Measurements from ENCODE around the gene CCR9. TPM values are rescaled to one million over a fixed set of nuclear protein-coding genes. Genes with fewer than 3 reads are reported as not detected.

The CCR9 gene
- total and polyA plus RNA-seq, 10 of the 15 experiments (the other 5 are each of a cell fraction or from before 2014, with no cell fraction given) = 0.05 to 3.9 (median 2.4) TPM

GRCh38 chr3:45881078-45882022, 5.0 kb upstream of the CCR9 start (continued):
- TF ChIP-seq ELK1 (IDR thresholded peaks at IDR 0.05; ENCODE audit: low read depth, low read length) (no peak), HDAC2 (IDR thresholded peaks at IDR 0.05) (no peak), TCF12 (IDR thresholded peaks at IDR 0.05; ENCODE audit: low read depth, low read length) (peak; percentile 88), CHD4 (IDR thresholded peaks at IDR 0.05) (no peak), ZZZ3 (IDR thresholded peaks at IDR 0.05; ENCODE audit: control insufficient read depth, insufficient read length, low read depth) (no peak), ATF2 (IDR thresholded peaks at IDR 0.05; ENCODE audit: low read length) (peak; percentile 89), PKNOX1 (IDR thresholded peaks at IDR 0.05) (no peak), RB1 (IDR thresholded peaks at IDR 0.05; ENCODE audit: borderline replicate concordance) (no peak), TCF3 (IDR thresholded peaks at IDR 0.05; ENCODE audit: borderline replicate concordance, insufficient read depth, low read depth, low read length) (no peak), HSF1 (IDR thresholded peaks at IDR 0.05; ENCODE audit: low read depth, low read length) (no peak), SREBF1 (IDR thresholded peaks at IDR 0.05; ENCODE audit: low read length) (no peak), SMAD1 (IDR thresholded peaks at IDR 0.05; ENCODE audit: low read depth, partially characterized antibody) (no peak), NKRF (conservative IDR thresholded peaks at IDR 0.05) (no peak), STAT3 (IDR thresholded peaks at IDR 0.05; ENCODE audit: low read depth, low read length) (no peak), ZNF274 (IDR thresholded peaks at IDR 0.05; ENCODE audit: insufficient read depth, insufficient read length) (no peak), LARP7 (IDR thresholded peaks at IDR 0.05) (no peak), E2F4 (IDR thresholded peaks at IDR 0.05; ENCODE audit: low read depth, low read length) (no peak), ZNF24 (IDR thresholded peaks at IDR 0.05) (no peak), TBL1XR1 (IDR thresholded peaks at IDR 0.05; ENCODE audit: low read depth, low read length) (peak; percentile 65; the same call in 1 of the 2 replicates), ATF7 (IDR thresholded peaks at IDR 0.05; ENCODE audit: low read depth) (peak; percentile 77), NR2F1 (conservative IDR thresholded peaks at IDR 0.05) (peak; percentile 97), IKZF1 (conservative IDR thresholded peaks at IDR 0.05) (peak; percentile 86), MEF2A (IDR thresholded peaks at IDR 0.05; ENCODE audit: insufficient read depth, low read depth, low read length) (peak; percentile 83)
